Prostate gland (tissue), 2 donors: ENCODE measurements around the gene EREG. TPM values are rescaled to one million over a fixed set of nuclear protein-coding genes. Genes with fewer than 3 reads are reported as not detected.
"Not testable (repeated sequence)": the region's sequence is repeated elsewhere in the genome, so short reads cannot be mapped to it uniquely, and the experiment has no call there.

Experiments
- DNase-seq: peaks from one replicate; pipeline ENCODE4 v3.0.0-alpha.2; 2019; ENCODE audit warnings: low spot score
- H3K27ac ChIP-seq, 2 donors: fragments of 200-600 bp; sonication (generic); 2 replicates each; pipeline ENCODE4 v1.5.1; 2017 to 2019
- H3K27me3 ChIP-seq: fragments of 200-600 bp; sonication (generic); replicated peaks from 2 replicates; pipeline ENCODE4 v1.5.1; 2019; ENCODE audit not compliant: insufficient read depth
- H3K36me3 ChIP-seq, 2 donors: fragments of 200-600 bp; sonication (generic); 1 replicate in 1 of 2; 2 replicates in 1 of 2; pipeline versions ENCODE4 v1.5.1 to v1.8.1; 2017 to 2019
- H3K4me1 ChIP-seq: fragments of 200-600 bp; sonication (generic); replicated peaks from 2 replicates; pipeline ENCODE4 v1.5.1; 2019
- H3K4me3 ChIP-seq, 2 donors: fragments of 200-600 bp; sonication (generic); 2 replicates each; pipeline ENCODE4 v1.5.1; 2017 to 2019
- H3K9me3 ChIP-seq: fragments of 200-600 bp; sonication (generic); 2 replicates; pipeline ENCODE4 v1.5.1; 2017
- POLR2A ChIP-seq: fragments of 450-650 bp; IDR thresholded peaks from one replicate; pipeline ENCODE4 v1.6.1; 2016; ENCODE audit warnings: antibody characterized with exemption, mild to moderate bottlenecking
- POLR2AphosphoS5 ChIP-seq: sonication (generic); formaldehyde crosslinking; IDR thresholded peaks from one replicate; pipeline ENCODE4 v1.6.1; 2017; ENCODE audit warnings: antibody characterized with exemption
- WGBS: methylation state at CpG from one replicate; pipeline ENCODE4 v1.1.5; 2018; 5-methylcytosine and 5-hydroxymethylcytosine counted together
- intact Hi-C: fragments of 100-400 bp; cut with DNase I; formaldehyde crosslinking; loops from one replicate; pipeline ENCODE4 v1.14.2; 2022
- total RNA-seq, 2 donors: library from RNA; depleted of rRNA; stranded (reverse); fragments of >200 nt; gene quantifications; one replicate each; pipeline ENCODE4 v1.1.0, GENCODE V29; 2016
- TF ChIP-seq, protein P1 (sequence below), 4 experiments: fragments of 200-600 bp in 2 of 4; fragments of 450-650 bp in 2 of 4; sonication (generic) in 2 of 4; IDR thresholded peaks; 1 replicate in 3 of 4; 2 replicates in 1 of 4; pipeline ENCODE4 v1.5.1; 2016 to 2019; ENCODE audit warnings: antibody characterized with exemption in 4 of 4, mild to moderate bottlenecking in 2 of 4, moderate library complexity in 2 of 4

EREG gene
- total RNA-seq, 2 donors from 2014 or later, result 0.18 to 0.51 TPM

DNA sequence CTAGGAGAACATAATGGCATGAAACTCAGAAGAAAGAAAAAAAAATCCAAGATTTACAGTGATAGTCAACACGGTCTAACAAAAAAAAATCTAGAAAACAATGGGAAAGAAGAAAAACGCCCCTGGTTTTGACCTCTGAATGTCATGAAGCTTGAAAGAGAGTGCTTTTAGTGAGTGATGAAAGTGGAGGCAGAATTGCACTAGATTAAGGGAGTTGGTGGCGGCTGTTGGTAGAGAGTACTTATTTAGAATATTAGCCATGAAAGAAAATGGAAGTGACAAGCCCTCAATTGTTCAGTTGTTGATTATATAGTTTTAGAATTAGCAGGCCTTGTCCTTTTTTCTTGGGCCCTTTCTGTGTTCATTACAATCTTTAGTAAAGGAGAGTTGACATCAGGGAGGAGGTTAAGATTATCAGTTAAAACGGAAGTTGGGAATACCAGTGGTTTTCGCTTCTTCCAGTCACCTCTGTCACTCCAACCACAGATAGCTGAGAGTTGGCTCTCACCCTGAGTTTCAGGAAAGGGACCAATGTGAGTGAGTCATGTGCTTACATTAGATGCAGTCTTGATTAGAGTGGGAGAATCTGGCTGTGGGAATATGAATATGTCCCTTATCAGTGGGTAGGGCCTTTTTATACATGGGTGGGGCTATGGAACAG lies 29.7 kb downstream of the EREG start:
- Histone ChIP-seq H3K9me3 (no peaks in the 10 kb centered on the region), H3K27ac (no peak overlapping the region), H3K4me3 (no peak overlapping the region), H3K36me3 (no peaks in the 10 kb centered on the region), H3K27me3 (no peaks in the 10 kb centered on the region), H3K4me1 (no peaks in the 10 kb centered on the region)
- DNase-seq, result no peak
- intact Hi-C loops, result no loop called here
- TF ChIP-seq, protein P1, sequence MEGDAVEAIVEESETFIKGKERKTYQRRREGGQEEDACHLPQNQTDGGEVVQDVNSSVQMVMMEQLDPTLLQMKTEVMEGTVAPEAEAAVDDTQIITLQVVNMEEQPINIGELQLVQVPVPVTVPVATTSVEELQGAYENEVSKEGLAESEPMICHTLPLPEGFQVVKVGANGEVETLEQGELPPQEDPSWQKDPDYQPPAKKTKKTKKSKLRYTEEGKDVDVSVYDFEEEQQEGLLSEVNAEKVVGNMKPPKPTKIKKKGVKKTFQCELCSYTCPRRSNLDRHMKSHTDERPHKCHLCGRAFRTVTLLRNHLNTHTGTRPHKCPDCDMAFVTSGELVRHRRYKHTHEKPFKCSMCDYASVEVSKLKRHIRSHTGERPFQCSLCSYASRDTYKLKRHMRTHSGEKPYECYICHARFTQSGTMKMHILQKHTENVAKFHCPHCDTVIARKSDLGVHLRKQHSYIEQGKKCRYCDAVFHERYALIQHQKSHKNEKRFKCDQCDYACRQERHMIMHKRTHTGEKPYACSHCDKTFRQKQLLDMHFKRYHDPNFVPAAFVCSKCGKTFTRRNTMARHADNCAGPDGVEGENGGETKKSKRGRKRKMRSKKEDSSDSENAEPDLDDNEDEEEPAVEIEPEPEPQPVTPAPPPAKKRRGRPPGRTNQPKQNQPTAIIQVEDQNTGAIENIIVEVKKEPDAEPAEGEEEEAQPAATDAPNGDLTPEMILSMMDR (IDR thresholded peaks at IDR 0.05), result no peak
- 87% methylated on average over 5 of the region's 5 CpGs for WGBS

DNA sequence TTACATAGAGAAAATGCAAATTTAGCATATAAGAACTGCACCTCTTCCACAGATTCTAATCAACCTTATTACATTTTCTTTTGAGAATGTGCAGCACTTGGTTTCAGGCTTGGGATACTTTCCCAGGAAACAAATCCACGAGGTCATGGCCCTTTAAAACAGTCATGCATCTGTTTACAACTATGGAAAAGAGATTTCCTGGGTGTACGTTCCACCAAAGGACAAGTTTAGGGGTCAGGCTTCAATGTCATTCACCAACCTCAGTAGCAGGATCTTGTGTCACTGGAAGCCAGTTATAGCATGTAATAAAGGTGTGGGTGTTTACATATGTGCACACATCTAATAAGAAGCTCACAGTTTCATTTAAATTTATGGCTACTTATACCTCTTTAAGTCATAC lies 30.7 kb downstream of the EREG start:
- 38% methylated on average over 2 of the region's 2 CpGs for WGBS
- no peak overlapping the region for H3K27ac ChIP-seq
- no peaks in the 10 kb centered on the region for H3K36me3 ChIP-seq
- no peaks in the 10 kb centered on the region for H3K9me3 ChIP-seq
- no peaks in the 10 kb centered on the region for H3K27me3 ChIP-seq
- intact Hi-C loops, result no loop called here
- no peak overlapping the region for H3K4me3 ChIP-seq
- no peak for DNase-seq
- no peaks in the 10 kb centered on the region for H3K4me1 ChIP-seq
- TF ChIP-seq, protein P1 (IDR thresholded peaks at IDR 0.05), result no peak
- TF ChIP-seq POLR2AphosphoS5 (no peak), POLR2A (no peak)

DNA sequence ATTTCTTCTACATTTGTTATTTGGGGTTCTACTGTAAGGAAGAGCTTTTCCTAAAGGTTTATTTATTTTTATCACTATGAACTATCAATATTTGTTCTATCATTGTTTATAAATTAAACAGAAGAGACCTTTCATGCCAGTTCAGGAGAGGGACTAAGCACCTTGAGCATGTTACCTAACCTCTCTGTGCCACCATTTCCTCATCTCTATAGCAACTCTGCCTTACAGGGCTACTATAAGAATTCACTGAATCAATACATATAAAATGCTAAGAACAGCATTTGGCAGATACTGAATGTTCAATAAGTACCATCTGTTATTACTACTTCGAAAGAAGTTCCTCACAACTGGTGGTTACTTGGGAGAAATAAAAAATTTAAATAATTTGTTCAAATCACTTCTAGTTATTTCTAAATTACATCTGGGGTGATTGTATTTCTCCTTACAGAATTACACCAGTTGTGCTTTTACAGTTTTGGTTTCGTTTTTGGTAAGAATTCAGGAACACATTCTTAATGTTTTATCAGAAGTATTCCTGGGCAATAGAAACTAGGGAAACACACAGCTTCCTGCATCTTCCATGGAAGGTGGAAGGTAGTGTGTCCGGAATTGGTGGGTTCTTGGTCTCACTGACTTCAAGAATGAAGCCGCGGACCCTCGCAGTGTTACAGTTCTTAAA lies 32.9 kb downstream of the EREG start:
- DNase-seq, result no peak
- H3K36me3 ChIP-seq, result no peaks in the 10 kb centered on the region
- no peaks in the 10 kb centered on the region for H3K27me3 ChIP-seq
- intact Hi-C loops, result no loop called here
- peak overlapping the region; percentile 23 to 24 for H3K4me3 ChIP-seq
- H3K9me3 ChIP-seq, result no peaks in the 10 kb centered on the region
- H3K27ac ChIP-seq, result peak overlapping the region in 1 of 2 donors; percentile 45
- no peak for TF ChIP-seq POLR2A
- TF ChIP-seq, protein P1 (IDR thresholded peaks at IDR 0.05), result no peak
- no peak for TF ChIP-seq POLR2AphosphoS5
- H3K4me1 ChIP-seq, result no peaks in the 10 kb centered on the region
- 62% methylated on average over 6 of the region's 6 CpGs for WGBS

DNA sequence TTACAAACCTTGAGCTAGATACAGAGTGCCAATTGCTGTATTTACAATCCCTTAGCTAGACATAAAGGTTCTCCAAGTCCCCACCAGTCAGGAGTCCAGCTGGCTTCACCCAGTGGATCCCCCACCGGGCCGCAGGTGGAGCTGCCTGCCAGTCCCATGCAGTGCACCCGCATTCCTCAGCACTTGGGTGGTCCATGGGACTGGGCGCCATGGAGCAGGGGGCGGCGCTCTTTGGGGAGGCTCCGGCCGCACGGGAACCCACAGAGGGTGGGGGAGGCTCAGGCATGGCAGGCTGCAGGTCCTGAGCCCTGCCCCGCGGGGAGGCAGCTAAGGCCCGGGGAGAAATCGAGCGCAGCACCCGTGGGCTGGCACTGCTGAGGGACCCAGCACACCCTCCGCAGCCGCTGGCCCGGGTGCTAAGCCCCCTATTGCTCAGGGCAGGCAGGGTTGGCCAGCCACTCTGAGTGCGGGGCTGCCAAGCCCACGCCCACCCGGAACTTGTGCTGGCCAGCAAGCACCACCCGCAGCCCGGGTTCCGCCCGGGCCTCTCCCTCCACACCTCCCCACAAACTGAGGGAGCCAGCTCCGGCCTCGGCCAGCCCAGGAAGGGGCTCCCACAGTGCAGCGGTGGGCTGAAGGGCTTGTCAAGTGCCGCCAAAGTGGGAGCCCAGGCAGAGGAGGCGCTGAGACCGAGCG lies 34.1 kb downstream of the EREG start:
- H3K9me3 ChIP-seq, H3K36me3 ChIP-seq, intact Hi-C loops, H3K27me3 ChIP-seq, H3K27ac ChIP-seq, DNase-seq, H3K4me1 ChIP-seq, H3K4me3 ChIP-seq: not testable (repeated sequence)
- WGBS, result 96% methylated on average over 10 of the region's 32 CpGs

DNA sequence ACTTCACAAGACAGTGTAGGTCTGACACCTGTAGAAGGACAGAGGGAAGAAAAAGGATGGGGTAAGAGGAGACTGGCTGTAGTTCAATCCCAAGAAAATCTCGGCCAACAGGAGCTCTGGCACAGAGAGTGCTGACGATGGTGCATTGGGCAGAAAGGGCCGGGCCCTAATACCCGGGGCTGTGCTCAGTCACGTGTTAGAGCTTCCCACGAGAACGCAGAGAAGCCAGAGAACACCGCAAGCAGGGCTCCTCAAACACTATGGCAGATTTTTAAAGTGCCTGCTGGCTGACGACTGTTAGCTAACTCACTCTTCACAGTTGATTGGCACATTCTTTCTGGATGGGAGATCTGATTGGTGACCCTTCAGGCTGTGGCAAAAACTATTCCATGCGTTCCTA lies 35.5 kb downstream of the EREG start:
- Histone ChIP-seq H3K27ac (no peak overlapping the region), H3K4me1 (no peaks in the 10 kb centered on the region), H3K27me3 (no peaks in the 10 kb centered on the region), H3K36me3 (no peaks in the 10 kb centered on the region), H3K9me3 (no peaks in the 10 kb centered on the region), H3K4me3 (no peak overlapping the region)
- intact Hi-C loops, result no loop called here
- no peak for DNase-seq
- TF ChIP-seq POLR2AphosphoS5 (no peak), POLR2A (no peak)
- TF ChIP-seq, protein P1 (IDR thresholded peaks at IDR 0.05), result no peak
- 85% methylated on average over 10 of the region's 10 CpGs for WGBS
